MCF 10A (cell line): ENCODE data around the gene GON7. TPM values are rescaled to one million over a fixed set of nuclear protein-coding genes. Genes with fewer than 3 reads are reported as not detected.
"Not testable (repeated sequence)": the region's sequence is repeated elsewhere in the genome, so short reads cannot be mapped to it uniquely, and the experiment has no call there.

Source experiments
- BruUV-seq: library from RNA; stranded (reverse); fragments of 400-500 nt; replicated peaks from 2 replicates; lab custom pipeline; 2021; lab: Mats Ljungman, UMichigan
- CTCF ChIA-PET: fragments of 300-600 bp; sonication (Branson Sonifier 250); formaldehyde crosslinking; extraction: SDS; loops from one replicate; lab custom pipeline; 2021; ENCODE audit warnings: antibody characterized with exemption, inconsistent platforms; lab: Yijun Ruan, JAX
- POLR2A ChIA-PET: fragments of 300-600, 350-650 bp; sonication (Branson Sonifier 250); formaldehyde crosslinking; extraction: SDS; loops from one replicate; lab custom pipeline; 2020; ENCODE audit warnings: antibody characterized with exemption, inconsistent platforms; lab: Yijun Ruan, JAX
- DNase-seq: peaks from one replicate; pipeline ENCODE4 v3.0.0-alpha.2; 2018; ENCODE audit not compliant: unreplicated experiment
- H3K27ac Mint-ChIP-seq: one replicate; pipeline ENCODE4 v1.8.0; 2022; ENCODE audit warnings: mild to moderate bottlenecking, low read depth, mixed read lengths; ENCODE audit not compliant: unreplicated experiment
- H3K27me3 Mint-ChIP-seq: one replicate; pipeline ENCODE4 v1.8.0; 2022; ENCODE audit warnings: mixed read lengths; ENCODE audit not compliant: insufficient read depth, unreplicated experiment
- H3K36me3 Mint-ChIP-seq: one replicate; pipeline ENCODE4 v1.8.0; 2022; ENCODE audit warnings: mild to moderate bottlenecking, moderate library complexity, mixed read lengths; ENCODE audit not compliant: insufficient read depth, unreplicated experiment
- H3K4me1 Mint-ChIP-seq: one replicate; pipeline ENCODE4 v1.8.0; 2022; ENCODE audit warnings: mixed read lengths; ENCODE audit not compliant: insufficient read depth, unreplicated experiment
- H3K4me3 Mint-ChIP-seq: one replicate; pipeline ENCODE4 v1.8.0; 2022; ENCODE audit warnings: mild to moderate bottlenecking, moderate library complexity, mixed read lengths; ENCODE audit not compliant: unreplicated experiment
- H3K9me3 Mint-ChIP-seq: one replicate; pipeline ENCODE4 v1.8.0; 2022; ENCODE audit warnings: mixed read lengths; ENCODE audit not compliant: unreplicated experiment
- intact Hi-C: fragments of 100-400 bp; cut with micrococcal nuclease; formaldehyde crosslinking; loops from 2 replicates; pipeline ENCODE4 v1.14.1; 2022
- total RNA-seq: library from RNA; stranded (reverse); gene quantifications from 2 replicates; pipeline ENCODE4 v1.2.3, GENCODE V29; 2022
- TF ChIP-seq, protein P1 (sequence below): fragments of 200-600 bp; IDR thresholded peaks from one replicate; pipeline ENCODE4 v1.8.0; 2022; ENCODE audit warnings: antibody characterized with exemption, mild to moderate bottlenecking; ENCODE audit not compliant: unreplicated experiment

GON7 gene
- total RNA-seq, 1 experiment from 2014 or later: 9.9 TPM

- CTCF ChIA-PET: interaction anchor here (0.8 to 8.0 kb wide), 7 partner anchors 11 to 222 kb away, joined by 3 to 61 read pairs (median 5); partner anchors contain the start of genes ITPK1, LYSET and MOAP1
- H3K27me3 Mint-ChIP-seq: no peaks in the 10 kb centered on the region
- TF ChIP-seq, protein P1, sequence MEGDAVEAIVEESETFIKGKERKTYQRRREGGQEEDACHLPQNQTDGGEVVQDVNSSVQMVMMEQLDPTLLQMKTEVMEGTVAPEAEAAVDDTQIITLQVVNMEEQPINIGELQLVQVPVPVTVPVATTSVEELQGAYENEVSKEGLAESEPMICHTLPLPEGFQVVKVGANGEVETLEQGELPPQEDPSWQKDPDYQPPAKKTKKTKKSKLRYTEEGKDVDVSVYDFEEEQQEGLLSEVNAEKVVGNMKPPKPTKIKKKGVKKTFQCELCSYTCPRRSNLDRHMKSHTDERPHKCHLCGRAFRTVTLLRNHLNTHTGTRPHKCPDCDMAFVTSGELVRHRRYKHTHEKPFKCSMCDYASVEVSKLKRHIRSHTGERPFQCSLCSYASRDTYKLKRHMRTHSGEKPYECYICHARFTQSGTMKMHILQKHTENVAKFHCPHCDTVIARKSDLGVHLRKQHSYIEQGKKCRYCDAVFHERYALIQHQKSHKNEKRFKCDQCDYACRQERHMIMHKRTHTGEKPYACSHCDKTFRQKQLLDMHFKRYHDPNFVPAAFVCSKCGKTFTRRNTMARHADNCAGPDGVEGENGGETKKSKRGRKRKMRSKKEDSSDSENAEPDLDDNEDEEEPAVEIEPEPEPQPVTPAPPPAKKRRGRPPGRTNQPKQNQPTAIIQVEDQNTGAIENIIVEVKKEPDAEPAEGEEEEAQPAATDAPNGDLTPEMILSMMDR: no peak
- H3K4me1 Mint-ChIP-seq: no peaks in the 10 kb centered on the region
- POLR2A ChIA-PET: interaction anchor here (0.5 to 3.0 kb wide), 3 partner anchors 10 to 110 kb away, joined by 3 to 13 read pairs (median 3); partner anchors contain the start of genes LYSET and MOAP1
- intact Hi-C loops: no loop called here
- H3K27ac Mint-ChIP-seq: no peak overlapping the region
- H3K36me3 Mint-ChIP-seq: no peaks in the 10 kb centered on the region
- no peak overlapping the region for H3K4me3 Mint-ChIP-seq
- no peaks in the 10 kb centered on the region for H3K9me3 Mint-ChIP-seq
- no peak for DNase-seq
- BruUV-seq: no TSS peak
These were observed 32.9 kb downstream of the GON7 start for GRCh38 chr14:93173943-93174395.

GRCh38 chr14:93171376-93171775 is 35.5 kb downstream of the GON7 start:
- Mint-ChIP-seq H3K4me3 (no peak overlapping the region), H3K27ac (no peak overlapping the region), H3K4me1 (no peaks in the 10 kb centered on the region), H3K9me3 (no peaks in the 10 kb centered on the region), H3K27me3 (no peaks in the 10 kb centered on the region), H3K36me3 (no peaks in the 10 kb centered on the region)
- POLR2A ChIA-PET: no interaction called here
- no peak for DNase-seq
- intact Hi-C loops: no loop called here
- CTCF ChIA-PET: interaction anchor here (1.6 kb wide), 1 partner anchor 8 kb away, joined by 5 read pairs; no protein-coding TSS in a partner anchor
- no TSS peak for BruUV-seq
- TF ChIP-seq, protein P1: no peak

DNA sequence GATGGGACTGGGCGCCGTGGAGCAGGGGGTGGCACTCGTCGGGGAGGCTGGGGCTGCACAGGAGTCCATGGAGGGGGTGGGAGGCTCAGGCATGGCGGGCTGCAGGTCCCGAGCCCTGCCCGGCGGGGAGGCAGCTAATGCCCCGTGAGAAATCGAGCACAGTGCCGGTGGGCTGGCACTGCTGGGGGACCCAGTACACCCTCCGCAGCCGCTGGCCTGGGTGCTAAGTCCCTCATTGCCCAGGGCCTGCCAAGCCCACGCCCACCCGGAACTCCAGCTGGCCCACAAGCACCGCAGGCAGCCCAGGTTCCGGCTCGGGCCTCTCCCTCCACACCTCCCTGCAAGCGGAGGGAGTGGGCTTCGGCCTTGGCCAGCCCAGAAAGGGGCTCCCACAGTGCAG is 36.7 kb downstream of the GON7 start:
- POLR2A ChIA-PET: interaction anchor here (1.4 kb wide), 1 partner anchor 14 kb away, joined by 4 read pairs; no protein-coding TSS in a partner anchor
- DNase-seq, H3K27me3 Mint-ChIP-seq, H3K4me3 Mint-ChIP-seq, H3K9me3 Mint-ChIP-seq, BruUV-seq, intact Hi-C loops, H3K36me3 Mint-ChIP-seq, H3K27ac Mint-ChIP-seq, H3K4me1 Mint-ChIP-seq: not testable (repeated sequence)
- CTCF ChIA-PET: interaction anchor here (1.2 to 2.1 kb wide), 3 partner anchors 9 to 10 kb away, joined by 4 to 7 read pairs (median 5); no protein-coding TSS in a partner anchor

GRCh38 chr14:93169619-93170018 is 37.2 kb downstream of the GON7 start:
- not testable (repeated sequence) for H3K4me3 Mint-ChIP-seq, H3K4me1 Mint-ChIP-seq
- POLR2A ChIA-PET: interaction anchor here (1.4 kb wide), 1 partner anchor 14 kb away, joined by 4 read pairs; no protein-coding TSS in a partner anchor

DNA sequence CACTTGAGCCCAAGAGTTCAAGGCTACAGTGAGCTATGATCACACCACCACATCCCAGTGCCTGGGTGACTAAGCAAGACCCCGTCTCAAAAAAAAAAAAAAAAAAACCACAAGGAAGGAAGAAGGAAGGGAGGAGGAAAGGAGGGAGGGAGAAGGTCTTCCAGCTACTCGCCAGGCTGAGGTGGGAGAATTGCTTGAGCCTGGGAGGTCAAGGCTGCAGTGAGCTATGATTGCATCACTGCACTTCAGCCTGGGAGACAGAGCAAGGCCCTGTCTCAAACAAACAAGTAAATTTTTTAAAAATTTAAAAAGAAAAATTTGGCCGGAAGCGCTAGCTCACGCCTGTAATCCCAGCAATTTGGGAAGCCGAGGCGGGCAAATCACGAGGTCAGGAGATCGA is 38.3 kb downstream of the GON7 start:
- H3K27ac Mint-ChIP-seq, H3K27me3 Mint-ChIP-seq, BruUV-seq, H3K4me3 Mint-ChIP-seq, H3K36me3 Mint-ChIP-seq, H3K4me1 Mint-ChIP-seq, intact Hi-C loops, DNase-seq, H3K9me3 Mint-ChIP-seq: not testable (repeated sequence)
- ChIA-PET POLR2A (interaction anchor here (1.4 kb wide), 1 partner anchor 15 kb away, joined by 4 read pairs; no protein-coding TSS in a partner anchor), CTCF (interaction anchor here (0.6 to 2.1 kb wide), 3 partner anchors 8 to 16 kb away, joined by 3 to 7 read pairs (median 3); partner anchors contain the start of genes LYSET and MOAP1)

More at GRCh38 chr14:93169619-93170018, 37.2 kb downstream of the GON7 start:
- H3K9me3 Mint-ChIP-seq, DNase-seq, H3K27ac Mint-ChIP-seq, BruUV-seq, H3K27me3 Mint-ChIP-seq, intact Hi-C loops, H3K36me3 Mint-ChIP-seq: not testable (repeated sequence)
- CTCF ChIA-PET: interaction anchor here (0.6 to 2.1 kb wide), 5 partner anchors 9 to 100 kb away, joined by 3 to 7 read pairs (median 4); no protein-coding TSS in a partner anchor

GRCh38 chr14:93165271-93166265 is 41.3 kb downstream of the GON7 start:
- H3K4me3 Mint-ChIP-seq, POLR2A ChIA-PET, H3K4me1 Mint-ChIP-seq, H3K9me3 Mint-ChIP-seq, CTCF ChIA-PET, H3K36me3 Mint-ChIP-seq, BruUV-seq, DNase-seq, H3K27me3 Mint-ChIP-seq, intact Hi-C loops, H3K27ac Mint-ChIP-seq: not testable (repeated sequence)
